ENCODE results near the gene SCGB1C1.
A peak's percentile ranks its signal among the peaks of the same experiment; 100 is the strongest.
"Not testable (repeated sequence)": the region's sequence is repeated elsewhere in the genome, so short reads cannot be mapped to it uniquely, and the experiment has no call there.

SCGB1C1 gene

GRCh38 chr11:230431-230830, 37.6 kb downstream of the SCGB1C1 start:
- H3K4me3 ChIP-seq (ENCODE audit: low read length): no peak overlapping the region
- no peak for DNase-seq (ENCODE audit: low read depth)
- TF ChIP-seq CTCF (IDR thresholded peaks at IDR 0.05; ENCODE audit: insufficient read depth, low read depth, low read length, missing control alignments): no peak

- no peak overlapping the region for H3K4me3 ChIP-seq (ENCODE audit: low read length)
- no peak for TF ChIP-seq CTCF (IDR thresholded peaks at IDR 0.05; ENCODE audit: insufficient read depth, low read depth, low read length, missing control alignments)
- no peak for DNase-seq (ENCODE audit: low read depth)
These were observed 40.1 kb downstream of the SCGB1C1 start for GRCh38 chr11:232783-233565.

GRCh38 chr11:235180-235579, 42.3 kb downstream of the SCGB1C1 start:
- no peak for DNase-seq (ENCODE audit: low read depth)

GRCh38 chr11:235609-235996, 42.7 kb downstream of the SCGB1C1 start:
- peak; percentile 45 for DNase-seq (ENCODE audit: low read depth)
- no peak for TF ChIP-seq CTCF (IDR thresholded peaks at IDR 0.05; ENCODE audit: insufficient read depth, low read depth, low read length, missing control alignments)
- peak overlapping the region; percentile 83 for H3K4me3 ChIP-seq (ENCODE audit: low read length)

More at GRCh38 chr11:235180-235579, 42.3 kb downstream of the SCGB1C1 start:
- peak overlapping the region; percentile 83 for H3K4me3 ChIP-seq (ENCODE audit: low read length)
- no peak for TF ChIP-seq CTCF (IDR thresholded peaks at IDR 0.05; ENCODE audit: insufficient read depth, low read depth, low read length, missing control alignments)

- DNase-seq (ENCODE audit: low read depth): peak; percentile 89
- peak; percentile 8 for TF ChIP-seq CTCF (IDR thresholded peaks at IDR 0.05; ENCODE audit: insufficient read depth, low read depth, low read length, missing control alignments)
These were observed 43.3 kb downstream of the SCGB1C1 start, which contains the start of gene SIRT3 for GRCh38 chr11:235997-236773. SIRT3 (minus strand) TSS chr11:236342; CDS start chr11:236328, 14 bp downstream.

GRCh38 chr11:236774-237767, 44.2 kb downstream of the SCGB1C1 start, which contains the start of gene PSMD13:
PSMD13 (plus strand) TSS chr11:236976; CDS start chr11:237050, 74 bp downstream.
- peak; percentile 81 for DNase-seq (ENCODE audit: low read depth)
- no peak for TF ChIP-seq CTCF (IDR thresholded peaks at IDR 0.05; ENCODE audit: insufficient read depth, low read depth, low read length, missing control alignments)
- peak within 1 kb of the TSS; percentile 98 for H3K4me3 ChIP-seq (ENCODE audit: low read length)

More at GRCh38 chr11:235997-236773, 43.3 kb downstream of the SCGB1C1 start, which contains the start of gene SIRT3:
- peak within 1 kb of the TSS; percentile 98 for H3K4me3 ChIP-seq (ENCODE audit: low read length)

GRCh38 chr11:238346-238745, 45.5 kb downstream of the SCGB1C1 start:
- not testable (repeated sequence) for DNase-seq (ENCODE audit: low read depth); H3K4me3 ChIP-seq (ENCODE audit: low read length)

Measured in epithelial cell of esophagus (primary cell).